Measurements from ENCODE around the gene ELAVL2. TPM values are rescaled to one million over a fixed set of nuclear protein-coding genes. Genes with fewer than 3 reads are reported as not detected.

The ELAVL2 gene
- total RNA-seq, 1 donor from 2014 or later, result 21.1 TPM

DNA sequence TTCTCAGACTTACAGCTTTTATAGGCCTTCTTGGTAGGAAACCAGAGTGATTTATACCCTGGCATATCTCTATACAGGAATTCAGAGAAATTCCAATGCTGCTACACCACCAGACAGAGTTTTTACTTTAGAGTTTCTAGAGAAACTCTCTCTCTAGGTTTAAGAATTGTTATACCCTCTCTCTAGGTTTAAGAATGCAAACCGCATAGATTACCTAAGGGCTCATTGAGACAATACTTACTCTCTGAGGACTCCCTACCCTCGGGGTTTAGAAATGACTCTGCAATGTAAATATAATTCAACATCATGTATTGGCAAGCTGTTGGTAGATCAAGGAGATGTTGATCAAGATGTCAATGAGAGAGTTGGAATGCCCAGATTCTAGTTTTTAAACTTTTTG, 15.3 kb upstream of the ELAVL2 start:
- H3K27me3 ChIP-seq, result no peaks in the 10 kb centered on the region
- H3K36me3 ChIP-seq, result no peaks in the 10 kb centered on the region
- Mint-ChIP-seq H3K4me3 (no peak overlapping the region), H3K36me3 (peaks cover 4% of the 10 kb centered on the region), H3K27me3 (ENCODE audit: insufficient read depth, low read depth) (peaks cover 2% of the 10 kb centered on the region), H3K27ac (no peak overlapping the region), H3K9me3 (no peaks in the 10 kb centered on the region), H3K4me1 (peaks cover 2% of the 10 kb centered on the region)
- peaks cover 6% of the 10 kb centered on the region for H3F3A ChIP-seq (ENCODE audit: low read depth)
- no peak for DNase-seq (ENCODE audit: low spot score)
- no peak overlapping the region for H3K4me2 ChIP-seq
- no peaks in the 10 kb centered on the region for H4K20me1 ChIP-seq (ENCODE audit: low read depth)
- no peak overlapping the region for H3K4me3 ChIP-seq
- no peak overlapping the region for H3K27ac ChIP-seq
- no peaks in the 10 kb centered on the region for H3K9me3 ChIP-seq (ENCODE audit: low read depth)
- H3K4me1 ChIP-seq, result no peaks in the 10 kb centered on the region
- no peak overlapping the region for H3K9ac ChIP-seq
- no peaks in the 10 kb centered on the region for H3K79me2 ChIP-seq (ENCODE audit: low read depth)
- no peak for TF ChIP-seq EZH2 (IDR thresholded peaks at IDR 0.05)
- TF ChIP-seq CTCF (IDR thresholded peaks at IDR 0.05), result no peak
- no peak overlapping the region for H2AFZ ChIP-seq (replicated peaks)

GRCh38 chr9:23837038-23837437, 11.0 kb upstream of the ELAVL2 start:
- Histone ChIP-seq H3K4me1 (no peaks in the 10 kb centered on the region), H3K36me3 (no peaks in the 10 kb centered on the region), H3K4me2 (no peak overlapping the region), H3K27ac (no peak overlapping the region), H3K4me3 (no peak overlapping the region), H2AFZ (replicated peaks) (no peak overlapping the region), H3K79me2 (ENCODE audit: low read depth) (no peaks in the 10 kb centered on the region), H3K9ac (no peak overlapping the region), H3K9me3 (ENCODE audit: low read depth) (no peaks in the 10 kb centered on the region), H4K20me1 (ENCODE audit: low read depth) (peaks cover 1% of the 10 kb centered on the region), H3F3A (ENCODE audit: low read depth) (peaks cover 6% of the 10 kb centered on the region), H3K27me3 (peaks cover 19% of the 10 kb centered on the region)
- TF ChIP-seq EZH2 (IDR thresholded peaks at IDR 0.05) (no peak), CTCF (IDR thresholded peaks at IDR 0.05) (no peak), EZH2phosphoT487 (IDR thresholded peaks at IDR 0.05) (no peak)
- Mint-ChIP-seq H3K4me1 (peaks cover under 1% of the 10 kb centered on the region), H3K27me3 (ENCODE audit: insufficient read depth, low read depth) (peaks cover 2% of the 10 kb centered on the region), H3K27ac (no peak overlapping the region), H3K4me3 (no peak overlapping the region), H3K9me3 (no peaks in the 10 kb centered on the region), H3K36me3 (peaks cover 4% of the 10 kb centered on the region)
- no peak for DNase-seq (ENCODE audit: low spot score)

DNA sequence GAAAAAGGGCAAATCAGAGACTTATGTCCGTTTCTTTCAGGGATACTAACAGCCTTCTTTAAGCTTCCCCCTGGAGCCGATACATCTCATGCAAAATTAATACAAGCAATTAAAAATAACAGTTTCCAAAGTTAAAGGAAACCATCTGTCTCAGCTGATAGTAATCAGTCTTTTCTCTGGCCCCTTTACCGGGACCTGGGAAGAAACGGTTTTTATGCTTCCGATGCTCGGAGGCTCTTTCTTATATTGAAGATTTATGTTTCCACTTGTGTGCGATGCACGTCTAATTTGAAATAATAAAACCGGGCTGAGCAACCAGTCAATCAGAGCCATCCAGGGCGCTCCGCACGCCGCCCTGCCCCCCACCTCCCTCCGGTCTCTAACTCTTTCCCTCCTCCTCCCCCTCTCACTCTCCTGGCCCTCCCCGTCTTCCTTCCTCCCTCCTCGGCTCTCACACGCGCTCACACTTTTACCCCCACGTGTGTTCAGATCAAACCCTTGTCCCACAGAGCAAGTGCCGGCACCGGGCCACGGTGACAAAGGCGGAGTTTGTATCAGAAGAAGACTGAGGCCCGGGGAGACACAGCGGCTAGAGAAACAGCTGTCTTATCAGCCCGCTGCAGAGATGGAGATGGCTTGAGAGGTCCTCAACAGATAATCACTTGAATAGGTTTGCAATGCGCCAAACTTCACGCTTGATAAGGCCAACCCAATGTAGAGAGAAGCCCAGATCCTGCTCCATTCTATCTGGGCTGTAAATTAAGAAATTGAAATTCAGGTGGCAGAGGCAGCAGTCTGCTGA, 5.1 kb upstream of the ELAVL2 start:
- no peak overlapping the region for H3K27ac ChIP-seq
- H3K9ac ChIP-seq, result no peak overlapping the region
- no peak for TF ChIP-seq CTCF (IDR thresholded peaks at IDR 0.05)
- TF ChIP-seq EZH2phosphoT487 (IDR thresholded peaks at IDR 0.05), result no peak
- TF ChIP-seq EZH2 (IDR thresholded peaks at IDR 0.05), result peak; percentile 58
- H3K4me3 ChIP-seq, result peak overlapping the region; percentile 55
- H3K27ac Mint-ChIP-seq, result no peak overlapping the region
- peaks cover 74% of the 10 kb centered on the region for H3K27me3 ChIP-seq
- no peaks in the 10 kb centered on the region for H3K79me2 ChIP-seq (ENCODE audit: low read depth)
- peak overlapping the region; percentile 84 for H3K4me2 ChIP-seq
- H3K4me1 ChIP-seq, result peaks cover 22% of the 10 kb centered on the region
- no peaks in the 10 kb centered on the region for H3K9me3 Mint-ChIP-seq
- peaks cover 11% of the 10 kb centered on the region for H3F3A ChIP-seq (ENCODE audit: low read depth)
- H3K36me3 Mint-ChIP-seq, result no peaks in the 10 kb centered on the region
- H2AFZ ChIP-seq (replicated peaks), result peak overlapping the region; percentile 77
- H3K4me1 Mint-ChIP-seq, result peaks cover 23% of the 10 kb centered on the region
- DNase-seq (ENCODE audit: low spot score), result peak; percentile 61
- peaks cover 26% of the 10 kb centered on the region for H3K27me3 Mint-ChIP-seq (ENCODE audit: insufficient read depth, low read depth)
- H3K9me3 ChIP-seq (ENCODE audit: low read depth), result no peaks in the 10 kb centered on the region
- peak overlapping the region; percentile 82 for H3K4me3 Mint-ChIP-seq
- H3K36me3 ChIP-seq, result no peaks in the 10 kb centered on the region
- H4K20me1 ChIP-seq (ENCODE audit: low read depth), result peaks cover 25% of the 10 kb centered on the region
